ENCODE results near the gene RALGAPB.
"Not testable (repeated sequence)": the region's sequence is repeated elsewhere in the genome, so short reads cannot be mapped to it uniquely, and the experiment has no call there.

Gene RALGAPB

GRCh38 chr20:38499366-38499765, 26.7 kb downstream of the RALGAPB start:
- FAIRE-seq = no peak

- FAIRE-seq = no peak
These were observed 29.3 kb downstream of the RALGAPB start for GRCh38 chr20:38501858-38502436.

GRCh38 chr20:38504368-38505090, 31.9 kb downstream of the RALGAPB start:
- no peak for FAIRE-seq

DNA sequence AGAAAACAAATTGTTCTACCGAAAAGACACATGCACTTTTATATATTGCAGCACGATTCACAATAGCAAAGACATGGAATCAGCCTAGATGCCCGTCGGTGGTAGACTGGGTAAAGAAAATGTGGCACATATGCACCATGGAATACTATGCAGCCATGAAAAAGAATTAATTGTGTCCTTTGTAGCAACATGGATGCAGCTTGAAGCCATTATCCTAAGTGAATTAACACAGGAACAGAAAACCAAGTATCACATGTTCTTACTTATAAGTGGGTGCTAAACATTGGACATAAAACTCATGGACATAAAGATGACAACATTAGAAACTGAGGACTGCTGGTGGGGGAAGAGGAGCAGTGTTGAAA, 32.4 kb downstream of the RALGAPB start:
- no peak for FAIRE-seq

DNA sequence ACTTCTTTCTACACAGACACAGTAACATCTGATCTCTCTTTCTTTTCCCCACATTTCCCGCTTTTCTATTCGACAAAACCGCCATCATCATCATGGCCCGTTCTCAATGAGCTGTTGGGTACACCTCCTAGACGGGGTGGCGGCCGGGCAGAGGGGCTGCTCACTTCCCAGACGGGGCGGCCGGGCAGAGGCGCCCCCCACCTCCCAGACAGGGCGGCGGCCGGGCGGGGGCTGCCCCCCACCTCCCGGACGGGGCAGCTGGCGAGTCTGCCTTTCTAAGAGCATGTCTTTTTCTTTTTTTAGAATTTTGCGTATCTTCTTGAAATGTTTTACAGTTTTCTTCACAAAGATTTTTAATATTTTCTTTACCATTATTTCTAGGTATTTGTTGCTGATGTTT, 39.1 kb downstream of the RALGAPB start:
- not testable (repeated sequence) for FAIRE-seq

DNA sequence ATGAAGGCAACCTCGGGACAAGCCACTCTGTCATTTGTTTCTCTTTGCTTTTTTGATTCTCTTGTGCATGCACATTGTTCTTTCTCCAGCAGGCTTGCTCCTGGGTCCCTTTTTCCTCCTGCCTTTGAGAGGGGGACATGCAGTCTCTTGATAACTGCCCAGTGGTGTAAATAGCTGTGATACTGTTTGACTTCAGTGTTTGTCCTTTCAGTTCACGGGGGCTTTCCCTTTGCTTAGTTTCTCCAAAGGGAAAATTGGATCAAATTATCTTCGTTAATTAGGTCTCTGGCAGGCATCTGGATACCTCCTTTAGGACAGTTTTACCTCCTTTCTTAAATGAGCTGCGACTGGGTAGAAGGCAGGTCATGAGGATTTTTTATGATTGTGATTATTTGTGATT, 41.5 kb downstream of the RALGAPB start:
- no peak for FAIRE-seq

DNA sequence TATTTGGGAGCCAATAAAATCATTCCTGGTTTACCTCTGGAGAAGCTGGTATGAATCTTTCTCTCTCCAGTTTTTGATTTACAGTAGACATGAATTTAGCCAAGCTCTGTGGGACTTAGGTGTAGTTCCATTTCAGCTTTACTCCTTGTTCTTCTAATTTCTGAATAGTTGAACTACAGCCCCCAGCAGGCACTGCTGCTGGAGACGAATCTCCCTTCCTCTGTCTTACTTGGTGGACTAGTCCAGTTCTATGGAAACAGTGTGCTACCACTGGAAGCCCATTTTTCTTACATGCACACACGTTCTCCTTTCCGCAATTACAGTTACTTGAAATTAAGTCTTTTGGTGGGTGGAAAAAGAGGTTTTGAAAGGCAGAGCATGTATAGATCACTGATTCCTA, 42.3 kb downstream of the RALGAPB start:
- no peak for FAIRE-seq

DNA sequence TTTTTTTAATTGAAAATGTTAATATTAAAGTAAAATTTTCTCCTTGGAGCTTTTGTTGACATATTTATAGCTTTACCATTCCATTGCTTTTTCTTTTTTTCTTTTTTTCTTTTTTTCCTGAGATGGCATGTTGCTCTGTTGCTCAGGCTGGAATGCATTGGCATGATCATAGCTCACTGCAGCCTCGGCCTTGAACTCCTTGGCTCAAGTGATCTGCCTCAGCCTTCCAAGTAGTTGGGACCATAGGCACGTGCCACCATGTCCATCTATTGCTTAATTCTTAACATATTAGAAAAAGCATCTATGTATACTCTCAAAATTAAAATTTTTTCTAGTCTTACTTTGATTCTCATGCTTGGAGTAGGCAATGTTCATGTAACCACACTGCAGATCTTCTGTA, 43.0 kb downstream of the RALGAPB start:
- FAIRE-seq = no peak

DNA sequence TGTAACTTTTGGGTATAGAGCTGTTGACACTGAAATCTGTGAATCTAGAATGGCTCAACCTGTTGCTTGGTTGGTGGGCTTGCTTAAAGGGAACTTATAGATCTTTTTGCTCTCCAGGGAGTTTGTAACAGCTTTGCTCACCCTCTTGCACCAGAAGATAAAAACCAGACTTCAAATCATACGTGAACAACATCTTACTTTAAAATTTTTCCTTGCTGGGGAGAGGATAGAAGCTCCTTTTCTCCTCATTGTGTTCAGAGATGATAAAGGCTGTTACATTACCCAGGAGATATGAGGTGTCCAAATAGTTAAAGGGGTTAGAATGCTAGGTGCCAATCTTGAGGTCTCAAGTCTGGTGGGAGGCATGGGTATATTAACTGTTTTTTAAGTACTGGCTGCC, 46.8 kb downstream of the RALGAPB start:
- no peak for FAIRE-seq

DNA sequence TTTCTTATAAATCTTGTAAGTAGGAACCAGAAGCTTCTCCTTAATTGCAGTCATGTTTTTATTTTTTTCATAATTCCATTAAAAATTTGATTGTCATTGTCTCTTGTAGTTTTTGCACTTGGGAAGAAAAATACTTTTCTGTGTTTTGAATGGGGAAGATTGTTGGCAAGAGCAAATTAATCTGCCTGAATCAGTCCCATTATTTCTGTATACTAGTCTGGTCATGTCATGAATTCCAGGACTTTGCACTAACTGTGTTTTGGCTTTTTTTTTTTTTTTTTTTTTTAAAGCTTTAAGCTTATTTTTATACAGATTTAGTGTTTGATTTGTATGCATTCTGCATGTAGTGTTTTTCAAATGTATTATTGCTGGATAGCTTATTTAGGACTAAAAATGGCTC, 47.6 kb downstream of the RALGAPB start:
- no peak for FAIRE-seq

GRCh38 chr20:38523697-38524096, 51.1 kb downstream of the RALGAPB start:
- FAIRE-seq = no peak

DNA sequence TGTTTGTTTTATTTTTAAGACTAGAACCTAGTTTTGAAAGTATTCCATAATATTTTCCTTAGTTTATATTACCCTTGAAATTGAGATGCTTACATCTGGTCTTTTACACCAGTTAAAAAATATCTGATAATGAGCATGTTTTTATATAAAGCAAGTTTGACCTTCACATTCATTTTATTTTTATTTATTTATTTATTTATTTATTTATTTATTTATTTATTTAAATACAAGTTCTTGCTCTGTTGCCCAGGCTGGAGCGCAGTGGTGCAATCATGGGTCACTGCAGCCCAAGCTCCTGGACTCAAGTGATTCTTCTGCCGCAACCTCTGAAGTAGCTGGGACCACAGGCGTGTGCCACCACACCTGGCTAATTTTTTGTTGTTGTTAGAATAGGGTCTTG, 55.5 kb downstream of the RALGAPB start:
- FAIRE-seq = no peak

- no peak for FAIRE-seq
These were observed 58.4 kb downstream of the RALGAPB start for GRCh38 chr20:38531021-38531420.

DNA sequence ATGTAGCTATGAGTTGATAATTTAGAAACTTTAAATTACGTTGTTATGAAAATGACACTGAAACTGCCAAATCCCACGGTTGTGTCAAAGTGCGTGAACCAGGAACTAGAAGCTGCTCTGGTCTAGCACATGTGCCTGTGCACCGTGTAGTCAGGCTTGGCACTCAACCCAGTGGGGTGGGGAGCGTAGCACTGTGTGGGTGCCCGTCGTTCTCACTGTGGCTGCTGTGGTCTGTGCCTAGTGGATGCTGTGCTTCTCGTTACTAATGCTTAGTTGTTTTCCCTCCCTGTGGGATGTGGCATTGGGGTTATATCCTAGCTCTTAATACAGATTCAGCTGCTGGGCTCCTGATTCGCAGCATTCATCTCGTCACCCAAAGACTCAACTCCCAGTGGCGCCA, 62.1 kb downstream of the RALGAPB start:
- FAIRE-seq = no peak

GRCh38 chr20:38536310-38536709, 63.7 kb downstream of the RALGAPB start:
- FAIRE-seq = no peak

DNA sequence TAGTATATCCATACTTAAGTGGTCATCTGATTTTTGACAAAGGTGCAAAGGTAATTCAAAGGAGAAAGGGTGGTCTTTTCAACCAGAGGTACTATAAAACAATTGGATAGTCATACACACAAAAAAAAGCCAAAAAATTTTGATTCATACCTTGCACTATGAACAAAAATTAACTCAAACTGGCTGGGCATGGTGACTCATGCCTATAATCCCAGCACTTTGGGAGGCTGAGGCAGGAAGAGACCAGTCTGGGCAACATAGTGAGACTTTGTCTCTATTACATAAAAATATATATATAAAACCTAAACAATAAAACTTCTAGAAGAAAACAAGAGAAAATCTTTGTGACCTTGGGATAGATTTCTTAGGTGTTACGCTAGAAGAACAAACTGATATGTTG, 64.5 kb downstream of the RALGAPB start:
- no peak for FAIRE-seq

DNA sequence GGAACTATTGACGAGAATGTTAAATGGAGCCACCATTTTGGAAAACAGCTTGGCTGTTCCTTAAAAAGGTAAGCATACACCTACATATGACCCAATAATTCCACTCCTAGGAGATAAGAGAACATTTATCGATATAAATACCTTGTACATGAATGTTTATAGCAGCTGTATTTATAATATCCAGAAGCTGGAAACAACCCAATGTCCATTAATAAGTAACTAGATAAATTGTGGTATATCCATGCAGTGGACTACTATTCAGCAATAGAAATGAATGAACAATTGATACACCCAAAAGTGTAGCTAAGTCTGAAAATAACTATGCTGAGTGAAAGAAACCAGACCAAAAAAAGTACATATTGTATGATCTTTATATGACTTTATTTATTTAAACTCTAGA, 66.1 kb downstream of the RALGAPB start:
- no peak for FAIRE-seq

DNA sequence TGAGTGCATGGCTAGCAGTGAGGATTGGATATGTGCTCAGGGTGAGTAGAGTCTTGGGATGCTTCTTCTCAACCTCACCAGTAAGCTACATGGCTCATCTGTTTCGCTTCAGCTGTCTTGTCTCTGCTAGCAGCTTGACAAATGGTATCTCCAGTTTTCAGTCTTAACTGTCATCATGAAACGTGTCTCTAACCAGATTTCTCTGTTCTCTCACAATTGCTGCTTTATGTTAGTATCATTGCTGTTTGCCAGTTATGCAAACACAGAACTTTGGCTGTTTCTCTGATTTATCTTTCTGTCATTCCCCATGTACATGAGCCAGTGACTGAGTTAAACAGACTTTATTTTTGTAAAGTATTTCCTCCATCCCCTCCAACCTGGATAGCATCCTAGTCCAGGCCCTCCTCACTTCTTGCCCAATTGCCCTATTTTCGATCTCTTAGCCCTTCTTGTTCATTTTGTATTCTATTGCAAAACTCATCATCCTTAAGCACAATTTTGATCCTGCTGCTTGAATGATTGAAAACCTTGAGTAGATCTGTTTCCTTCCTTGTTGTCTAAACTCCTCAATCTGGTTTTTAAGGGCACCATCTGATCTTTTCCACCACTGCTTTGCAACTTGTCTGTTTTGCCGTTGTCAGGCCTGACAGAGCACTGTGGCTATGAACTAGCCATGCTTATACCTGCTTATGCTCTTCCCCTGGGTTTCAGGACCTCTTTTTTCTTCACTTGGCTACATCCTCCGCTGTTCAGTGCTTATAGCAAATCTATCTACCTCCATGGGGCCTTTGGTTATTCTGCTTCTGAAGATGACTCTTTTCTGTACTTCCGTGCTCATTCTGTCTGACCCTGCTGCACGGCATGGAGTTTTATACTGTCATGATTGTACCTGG, 70.6 kb downstream of the RALGAPB start:
- FAIRE-seq = no peak

DNA sequence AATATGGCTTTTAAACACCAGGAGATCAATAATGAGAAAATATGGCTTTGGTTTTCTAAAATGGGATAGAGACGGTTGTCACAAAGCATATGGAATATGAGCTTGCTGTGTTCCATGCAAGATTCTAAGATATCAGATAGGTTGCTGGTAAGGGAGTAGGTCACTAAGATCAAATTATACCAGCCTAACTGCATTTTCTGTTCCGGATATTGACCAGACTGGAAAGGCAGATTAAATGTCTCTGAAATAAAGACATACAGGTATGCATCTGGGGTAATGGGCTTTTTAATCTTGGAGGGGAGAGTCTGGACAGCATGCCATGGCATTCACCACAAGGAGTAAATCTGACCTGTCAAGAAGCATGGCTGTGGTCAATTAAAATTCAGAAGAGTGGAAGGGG, 73.1 kb downstream of the RALGAPB start:
- no peak for FAIRE-seq

DNA sequence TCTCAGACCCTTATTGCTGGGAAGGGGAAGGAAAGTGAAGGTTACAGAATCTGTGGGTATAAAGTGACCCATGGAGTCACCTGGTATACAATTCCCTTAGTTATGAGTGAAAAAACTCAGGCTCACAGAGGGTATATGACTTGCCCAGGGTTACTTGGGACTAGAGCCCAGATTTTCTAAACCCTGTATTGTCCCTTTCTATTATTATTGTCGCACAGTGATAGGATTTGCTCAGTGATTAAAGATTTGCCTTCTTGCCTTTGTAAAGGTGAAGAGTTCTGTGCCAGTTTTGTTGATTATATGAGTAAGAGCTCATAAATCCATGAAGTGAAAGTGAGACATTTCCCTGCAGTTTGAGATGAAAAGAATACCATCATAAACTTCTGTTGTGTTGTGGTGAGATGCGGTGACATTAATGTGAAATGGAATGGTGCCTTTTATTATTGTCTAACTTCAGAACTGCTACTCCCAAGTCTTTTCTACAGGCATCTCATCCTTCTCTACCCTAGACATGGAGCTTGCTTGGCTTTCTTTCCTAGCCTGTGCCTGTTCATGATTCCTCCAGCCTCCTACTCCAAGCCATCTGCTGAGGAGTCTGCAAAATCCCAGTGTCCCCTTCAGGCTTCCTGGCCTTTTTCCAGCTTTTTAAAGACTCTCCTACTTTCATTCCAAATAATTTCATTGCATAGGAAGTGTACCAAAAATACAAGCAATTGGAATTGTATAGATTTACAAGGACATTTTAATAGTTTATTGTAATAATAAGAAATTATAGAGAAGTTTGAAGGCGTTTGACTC, 74.8 kb downstream of the RALGAPB start:
- no peak for FAIRE-seq

GRCh38 chr20:38548356-38549083, 75.9 kb downstream of the RALGAPB start:
- no peak for FAIRE-seq

DNA sequence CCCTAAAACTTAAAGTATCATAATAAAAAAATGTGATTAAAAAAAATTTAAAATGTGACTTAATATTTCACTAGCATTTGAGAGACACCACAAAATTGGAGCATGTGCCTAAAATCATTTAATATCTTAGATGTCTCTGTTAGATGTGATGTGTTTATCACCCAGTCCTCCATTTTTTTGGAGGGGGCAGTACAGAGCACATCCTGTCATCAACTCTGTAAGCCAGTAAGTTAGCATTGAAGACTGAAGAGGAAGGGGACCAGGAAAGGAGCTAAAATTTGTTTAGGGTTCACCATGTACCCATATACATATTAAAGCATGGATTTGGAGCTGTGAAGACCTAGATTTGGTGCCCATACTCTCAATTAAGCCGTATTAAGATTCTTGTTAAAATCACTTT, 77.6 kb downstream of the RALGAPB start:
- no peak for FAIRE-seq

Data from G401.6 (cell line).